Smooth muscle cell (in vitro differentiated cells): Measurements from ENCODE around the gene BID. TPM values are rescaled to one million over a fixed set of nuclear protein-coding genes. Genes with fewer than 3 reads are reported as not detected.

Source experiments
- DNase-seq: peaks from one replicate; lab custom pipeline; 2025; ENCODE audit not compliant: unreplicated experiment; lab: John Stamatoyannopoulos, UW
- H2AFZ ChIP-seq: fragments of 200-600 bp; sonication (generic); 2 replicates; pipeline ENCODE4 v1.6.0; 2016; ENCODE audit warnings: antibody characterized with exemption, low read depth, mild to moderate bottlenecking
- H3F3A ChIP-seq: fragments of 200-600 bp; sonication (generic); 2 replicates; pipeline ENCODE4 v1.6.0; 2017; ENCODE audit warnings: antibody characterized with exemption, low read depth
- H3K27ac ChIP-seq: fragments of 200-600 bp; sonication (generic); 2 replicates; pipeline ENCODE4 v1.5.1; 2016; ENCODE audit warnings: low read depth, mild to moderate bottlenecking
- H3K27me3 ChIP-seq: fragments of 200-600 bp; sonication (generic); 2 replicates; pipeline ENCODE4 v1.6.1; 2016; ENCODE audit warnings: low read depth, mild to moderate bottlenecking
- H3K36me3 ChIP-seq: fragments of 200-600 bp; sonication (generic); 2 replicates; pipeline ENCODE4 v1.5.1; 2016; ENCODE audit warnings: low read depth
- H3K4me1 ChIP-seq: fragments of 200-600 bp; sonication (generic); 2 replicates; pipeline ENCODE4 v1.5.1; 2016; ENCODE audit warnings: low read depth
- H3K4me2 ChIP-seq: fragments of 200-600 bp; sonication (generic); 2 replicates; pipeline ENCODE4 v1.6.0; 2016; ENCODE audit warnings: mild to moderate bottlenecking
- H3K4me3 ChIP-seq: fragments of 200-600 bp; sonication (generic); 2 replicates; pipeline ENCODE4 v1.5.1; 2016; ENCODE audit warnings: mild to moderate bottlenecking
- H3K79me2 ChIP-seq: fragments of 200-600 bp; sonication (generic); 2 replicates; pipeline ENCODE4 v1.6.0; 2016; ENCODE audit warnings: low read depth, mild to moderate bottlenecking
- H3K9ac ChIP-seq: fragments of 200-600 bp; sonication (generic); 2 replicates; pipeline ENCODE4 v1.6.0; 2016; ENCODE audit warnings: low read depth
- H3K9me3 ChIP-seq: fragments of 200-600 bp; sonication (generic); replicated peaks from 2 replicates; pipeline ENCODE4 v1.5.1; 2016; ENCODE audit warnings: low read depth
- H4K20me1 ChIP-seq: fragments of 200-600 bp; sonication (generic); 2 replicates; pipeline ENCODE4 v1.6.0; 2016; ENCODE audit warnings: low read depth
- CTCF ChIP-seq: fragments of 200-600 bp; sonication (generic); IDR thresholded peaks from 2 replicates; pipeline ENCODE4 v1.5.1; 2017; ENCODE audit warnings: borderline replicate concordance, mild to moderate bottlenecking, antibody characterized with exemption; ENCODE audit not compliant: insufficient read depth, poor library complexity, severe bottlenecking
- WGBS: methylation state at CpG from one replicate; pipeline ENCODE4 v1.1.7; 2016; ENCODE audit warnings: low lambda C conversion rate; 5-methylcytosine and 5-hydroxymethylcytosine counted together
- polyA plus RNA-seq: library from polyadenylated mRNA; unstranded; fragments of >200 nt; fragmentation: Nextera tagmentation; extraction: Ambion mirVana; gene quantifications from 2 replicates; pipeline ENCODE4 v1.2.1, GENCODE V29; 2016
- total RNA-seq: library from RNA; depleted of rRNA; stranded (reverse); fragments of >200 nt; gene quantifications from 2 replicates; pipeline ENCODE4 v1.2.3, GENCODE V29; 2014

The BID gene
- total and polyA plus RNA-seq, 2 experiments from 2014 or later = 8.1 to 26.9 TPM

- H3K4me3 ChIP-seq = no peak overlapping the region
- 55% methylated on average over 12 of the region's 12 CpGs for WGBS
- peak overlapping the region; percentile 85 for H3K27ac ChIP-seq
- no peaks in the 10 kb centered on the region for H3K79me2 ChIP-seq
- no peaks in the 10 kb centered on the region for H3K27me3 ChIP-seq
- H3F3A ChIP-seq = no peaks in the 10 kb centered on the region
- H3K36me3 ChIP-seq = no peaks in the 10 kb centered on the region
- TF ChIP-seq CTCF = no peak
- no peaks in the 10 kb centered on the region for H4K20me1 ChIP-seq
- H3K4me2 ChIP-seq = peak overlapping the region; percentile 49
- no peaks in the 10 kb centered on the region for H3K9me3 ChIP-seq
- peak overlapping the region; percentile 70 for H3K9ac ChIP-seq
- peak; percentile 50 for DNase-seq
- peaks cover 6% of the 10 kb centered on the region for H3K4me1 ChIP-seq
- H2AFZ ChIP-seq = no peak overlapping the region
Measured at GRCh38 chr22:17781319-17782031, 7.2 kb upstream of the BID start.

GRCh38 chr22:17780741-17781318 is 6.6 kb upstream of the BID start:
- Histone ChIP-seq H3K27ac (peak overlapping the region; percentile 85), H3K9me3 (no peaks in the 10 kb centered on the region), H3K4me2 (no peak overlapping the region), H4K20me1 (no peaks in the 10 kb centered on the region), H3K36me3 (no peaks in the 10 kb centered on the region), H3K79me2 (no peaks in the 10 kb centered on the region), H2AFZ (no peak overlapping the region), H3F3A (no peaks in the 10 kb centered on the region), H3K9ac (peak overlapping the region; percentile 70), H3K27me3 (no peaks in the 10 kb centered on the region), H3K4me1 (peaks cover 6% of the 10 kb centered on the region), H3K4me3 (no peak overlapping the region)
- no peak for TF ChIP-seq CTCF
- no peak for DNase-seq
- 89% methylated on average over 8 of the region's 10 CpGs for WGBS

- Histone ChIP-seq H3K4me2 (no peak overlapping the region), H2AFZ (no peak overlapping the region), H3K79me2 (no peaks in the 10 kb centered on the region), H3K9me3 (no peaks in the 10 kb centered on the region), H3K9ac (no peak overlapping the region), H3K27me3 (no peaks in the 10 kb centered on the region), H3K4me3 (no peak overlapping the region), H3K27ac (no peak overlapping the region), H3F3A (no peaks in the 10 kb centered on the region), H3K4me1 (peaks cover 6% of the 10 kb centered on the region), H3K36me3 (no peaks in the 10 kb centered on the region), H4K20me1 (no peaks in the 10 kb centered on the region)
- WGBS = 90% methylated on average over 17 of the region's 19 CpGs
- TF ChIP-seq CTCF = no peak
- no peak for DNase-seq
Measured at GRCh38 chr22:17780116-17780740, 6.0 kb upstream of the BID start.
